GM12892 (cell line): Measurements from ENCODE around the gene PTRH1.

Experiments
- POLR2A ChIP-seq: IDR thresholded peaks from 2 replicates; pipeline ENCODE4 v1.6.1; 2011; ENCODE audit warnings: low read depth, low read length, control low read depth
- POLR2AphosphoS5 ChIP-seq: IDR thresholded peaks from 2 replicates; pipeline ENCODE4 v1.6.1; 2011; ENCODE audit warnings: low read depth, low read length, control low read depth
- TAF1 ChIP-seq: IDR thresholded peaks from 2 replicates; pipeline ENCODE4 v1.6.1; 2011; ENCODE audit warnings: low read depth, mild to moderate bottlenecking, control low read depth, low read length, borderline replicate concordance

GRCh38 chr9:127676638-127677037 lies 38.8 kb downstream of the PTRH1 start:
- TF ChIP-seq POLR2A (no peak), POLR2AphosphoS5 (no peak), TAF1 (no peak)
